ENCODE measurements around the gene CDK14. TPM values are rescaled to one million over a fixed set of nuclear protein-coding genes. Genes with fewer than 3 reads are reported as not detected.

CDK14 gene
- total RNA-seq, 2 donors from 2014 or later = 10.8 to 14.6 TPM

DNA sequence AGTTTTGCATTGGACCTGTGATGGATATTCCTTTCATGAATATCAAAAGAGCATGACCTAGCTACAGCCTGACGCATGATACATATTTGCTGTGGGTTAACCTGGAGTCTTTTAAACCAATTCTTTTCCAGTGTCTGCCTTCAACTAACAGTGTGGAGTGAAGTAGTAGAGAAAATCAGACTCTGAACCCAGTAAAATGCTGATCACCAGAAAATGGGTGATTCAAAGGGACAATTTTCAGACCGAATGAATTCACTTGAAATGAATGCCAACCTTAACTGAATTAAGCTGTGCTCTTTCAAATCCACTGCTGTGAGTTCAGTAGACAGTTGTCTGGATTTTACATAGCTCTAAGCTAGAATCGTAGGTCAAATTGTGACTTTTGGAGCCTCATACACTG, 123.0 kb downstream of the CDK14 start:
- Histone ChIP-seq H3K9me3 (no peaks in the 10 kb centered on the region), H3K36me3 (no peaks in the 10 kb centered on the region), H3K27ac (no peak overlapping the region), H3K4me3 (no peak overlapping the region), H3K27me3 (replicated peaks; ENCODE audit: insufficient read depth) (no peaks in the 10 kb centered on the region), H3K4me1 (ENCODE audit: control insufficient read depth in 1 of 2, low read depth in 2 of 2) (peaks cover 8% of the 10 kb centered on the region in 2 donors)
- TF ChIP-seq, protein P1, sequence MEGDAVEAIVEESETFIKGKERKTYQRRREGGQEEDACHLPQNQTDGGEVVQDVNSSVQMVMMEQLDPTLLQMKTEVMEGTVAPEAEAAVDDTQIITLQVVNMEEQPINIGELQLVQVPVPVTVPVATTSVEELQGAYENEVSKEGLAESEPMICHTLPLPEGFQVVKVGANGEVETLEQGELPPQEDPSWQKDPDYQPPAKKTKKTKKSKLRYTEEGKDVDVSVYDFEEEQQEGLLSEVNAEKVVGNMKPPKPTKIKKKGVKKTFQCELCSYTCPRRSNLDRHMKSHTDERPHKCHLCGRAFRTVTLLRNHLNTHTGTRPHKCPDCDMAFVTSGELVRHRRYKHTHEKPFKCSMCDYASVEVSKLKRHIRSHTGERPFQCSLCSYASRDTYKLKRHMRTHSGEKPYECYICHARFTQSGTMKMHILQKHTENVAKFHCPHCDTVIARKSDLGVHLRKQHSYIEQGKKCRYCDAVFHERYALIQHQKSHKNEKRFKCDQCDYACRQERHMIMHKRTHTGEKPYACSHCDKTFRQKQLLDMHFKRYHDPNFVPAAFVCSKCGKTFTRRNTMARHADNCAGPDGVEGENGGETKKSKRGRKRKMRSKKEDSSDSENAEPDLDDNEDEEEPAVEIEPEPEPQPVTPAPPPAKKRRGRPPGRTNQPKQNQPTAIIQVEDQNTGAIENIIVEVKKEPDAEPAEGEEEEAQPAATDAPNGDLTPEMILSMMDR (IDR thresholded peaks at IDR 0.05) = no peak
- ATAC-seq (ENCODE audit: insufficient number of reproducible peaks, low FRiP score, low read depth) (no peak), DNase-seq (ENCODE audit: low spot score) (no peak)

- DNase-seq (ENCODE audit: low spot score) (no peak), ATAC-seq (ENCODE audit: insufficient number of reproducible peaks, low FRiP score, low read depth) (no peak)
- Histone ChIP-seq H3K4me3 (no peak overlapping the region), H3K9me3 (no peaks in the 10 kb centered on the region), H3K4me1 (ENCODE audit: control insufficient read depth in 1 of 2, low read depth in 2 of 2) (peaks cover 8% of the 10 kb centered on the region in 2 donors), H3K27me3 (replicated peaks; ENCODE audit: insufficient read depth) (no peaks in the 10 kb centered on the region), H3K36me3 (no peaks in the 10 kb centered on the region), H3K27ac (no peak overlapping the region)
- TF ChIP-seq, protein P1 (IDR thresholded peaks at IDR 0.05) = no peak
Measured at GRCh38 chr7:90720984-90721760, 125.1 kb downstream of the CDK14 start.

DNA sequence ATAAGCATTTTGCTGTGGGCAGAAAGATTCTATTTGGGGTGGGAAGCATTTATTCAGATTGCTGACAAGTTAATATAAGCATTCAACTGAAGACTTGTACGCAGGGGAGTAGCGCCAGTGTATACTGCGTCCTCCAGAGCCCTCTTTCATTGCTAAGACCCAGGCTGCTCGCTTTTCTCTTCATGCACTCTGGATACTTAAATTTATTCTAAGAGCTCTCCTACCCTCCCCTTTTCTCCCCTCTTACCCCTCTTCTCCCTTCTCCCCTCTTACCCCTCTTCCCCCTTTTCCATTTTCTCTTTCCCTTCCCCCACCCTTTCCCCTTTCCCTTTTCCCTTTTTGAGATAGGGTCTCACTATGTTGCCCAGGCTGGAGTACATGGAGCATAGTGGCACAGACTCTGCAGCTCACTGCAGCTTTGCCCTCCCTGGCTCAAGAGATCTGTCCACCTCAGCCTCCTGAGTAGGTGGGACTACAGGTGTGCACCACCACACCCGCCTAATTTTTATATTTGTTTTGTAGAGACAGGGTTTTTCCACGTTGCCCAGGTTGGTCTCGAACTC, 125.8 kb downstream of the CDK14 start:
- Histone ChIP-seq H3K4me1 (ENCODE audit: control insufficient read depth in 1 of 2, low read depth in 2 of 2) (peaks cover 9 to 13% of the 10 kb centered on the region in 2 donors), H3K27ac (no peak overlapping the region), H3K9me3 (no peaks in the 10 kb centered on the region), H3K4me3 (no peak overlapping the region), H3K36me3 (no peaks in the 10 kb centered on the region), H3K27me3 (replicated peaks; ENCODE audit: insufficient read depth) (no peaks in the 10 kb centered on the region)
- TF ChIP-seq, protein P1 (IDR thresholded peaks at IDR 0.05) = no peak
- DNase-seq (ENCODE audit: low spot score) (no peak), ATAC-seq (ENCODE audit: insufficient number of reproducible peaks, low FRiP score, low read depth) (no peak)

- Histone ChIP-seq H3K9me3 (no peaks in the 10 kb centered on the region), H3K4me3 (no peak overlapping the region), H3K27me3 (replicated peaks; ENCODE audit: insufficient read depth) (no peaks in the 10 kb centered on the region), H3K4me1 (ENCODE audit: control insufficient read depth in 1 of 2, low read depth in 2 of 2) (peaks cover 11 to 15% of the 10 kb centered on the region in 2 donors), H3K27ac (no peak overlapping the region), H3K36me3 (no peaks in the 10 kb centered on the region)
- TF ChIP-seq, protein P1 (IDR thresholded peaks at IDR 0.05) = no peak
- no peak for DNase-seq (ENCODE audit: low spot score)
- no peak for ATAC-seq (ENCODE audit: insufficient number of reproducible peaks, low FRiP score, low read depth)
Measured at GRCh38 chr7:90723233-90723632, 127.1 kb downstream of the CDK14 start.

GRCh38 chr7:90723866-90724265, 127.7 kb downstream of the CDK14 start:
- ATAC-seq (ENCODE audit: insufficient number of reproducible peaks, low FRiP score, low read depth) = no peak
- no peaks in the 10 kb centered on the region for H3K27me3 ChIP-seq (replicated peaks; ENCODE audit: insufficient read depth)
- H3K4me1 ChIP-seq (ENCODE audit: control insufficient read depth in 1 of 2, low read depth in 2 of 2) = peaks cover 11 to 15% of the 10 kb centered on the region in 2 donors
- H3K36me3 ChIP-seq = no peaks in the 10 kb centered on the region
- no peak overlapping the region for H3K4me3 ChIP-seq
- no peaks in the 10 kb centered on the region for H3K9me3 ChIP-seq
- no peak for DNase-seq (ENCODE audit: low spot score)
- TF ChIP-seq, protein P1 (IDR thresholded peaks at IDR 0.05) = no peak
- H3K27ac ChIP-seq = no peak overlapping the region

All from thoracic aorta (tissue), 2 donors.